Endothelial cell of umbilical vein (primary cell): Measurements from ENCODE around the gene TCIRG1.
"Not testable (repeated sequence)": the region's sequence is repeated elsewhere in the genome, so short reads cannot be mapped to it uniquely, and the experiment has no call there.

Experiments used
- GATA2 ChIP-seq: IDR thresholded peaks from 2 replicates; pipeline ENCODE4 v1.7.0; 2011; ENCODE audit warnings: low read depth, mild to moderate bottlenecking, moderate library complexity, mixed read lengths, low read length; ENCODE audit not compliant: insufficient read length, insufficient read depth
- POLR2A ChIP-seq: IDR thresholded peaks from 2 replicates; pipeline ENCODE4 v1.6.1; 2012; ENCODE audit warnings: low read depth, mild to moderate bottlenecking, control low read depth, low read length
- TF ChIP-seq, protein P1 (sequence below), 2 donors: IDR thresholded peaks; 1 replicate in 1 of 2; 2 replicates in 1 of 2; pipeline ENCODE4 v1.5.1; 2011; ENCODE audit warnings: low read length in 2 of 2, mild to moderate bottlenecking in 2 of 2, moderate library complexity in 2 of 2, control low read depth in 1 of 2, inconsistent platforms in 1 of 2, low read depth in 1 of 2; ENCODE audit not compliant: insufficient read depth in 1 of 2; ENCODE audit errors: extremely low read depth in 1 of 2

DNA sequence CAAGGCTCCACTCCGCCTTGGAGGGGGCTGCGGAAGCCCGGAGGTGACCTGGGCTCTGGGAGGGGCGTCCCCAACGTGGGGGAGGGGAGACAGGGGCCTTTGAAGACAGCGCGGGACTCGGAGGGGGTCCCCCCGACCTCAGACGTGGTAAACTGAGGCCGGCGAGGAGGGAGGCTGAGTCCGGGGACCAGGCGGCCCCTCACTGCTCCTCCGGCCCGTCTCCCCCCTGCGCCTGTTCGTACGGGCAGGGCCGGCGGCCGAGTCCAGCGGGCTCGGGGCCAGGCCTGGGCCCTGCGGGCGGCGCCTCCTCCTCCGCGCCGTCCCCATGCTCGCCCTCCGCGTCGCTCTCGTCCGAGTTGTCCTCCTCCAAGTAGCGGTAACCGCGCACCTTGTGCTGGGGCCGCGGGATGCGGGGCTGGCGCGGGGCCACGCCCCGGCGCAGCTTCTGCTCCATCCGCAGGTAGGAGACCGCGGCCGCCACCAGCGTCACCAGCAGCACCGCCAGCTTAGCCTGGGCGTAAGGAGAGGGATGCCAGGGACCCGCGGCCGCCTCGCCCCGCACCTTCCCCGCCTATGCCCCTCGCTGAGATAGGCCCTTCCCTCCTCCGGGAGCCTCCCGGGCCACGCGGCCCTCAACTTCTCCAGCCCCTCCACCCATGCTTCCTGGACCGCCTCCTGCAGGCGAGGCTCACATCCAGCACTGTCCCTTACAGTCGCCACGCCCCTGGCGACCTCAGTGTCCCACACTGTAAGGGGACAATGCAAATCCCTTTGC, 47.3 kb upstream of the TCIRG1 start:
- TF ChIP-seq, protein P1, sequence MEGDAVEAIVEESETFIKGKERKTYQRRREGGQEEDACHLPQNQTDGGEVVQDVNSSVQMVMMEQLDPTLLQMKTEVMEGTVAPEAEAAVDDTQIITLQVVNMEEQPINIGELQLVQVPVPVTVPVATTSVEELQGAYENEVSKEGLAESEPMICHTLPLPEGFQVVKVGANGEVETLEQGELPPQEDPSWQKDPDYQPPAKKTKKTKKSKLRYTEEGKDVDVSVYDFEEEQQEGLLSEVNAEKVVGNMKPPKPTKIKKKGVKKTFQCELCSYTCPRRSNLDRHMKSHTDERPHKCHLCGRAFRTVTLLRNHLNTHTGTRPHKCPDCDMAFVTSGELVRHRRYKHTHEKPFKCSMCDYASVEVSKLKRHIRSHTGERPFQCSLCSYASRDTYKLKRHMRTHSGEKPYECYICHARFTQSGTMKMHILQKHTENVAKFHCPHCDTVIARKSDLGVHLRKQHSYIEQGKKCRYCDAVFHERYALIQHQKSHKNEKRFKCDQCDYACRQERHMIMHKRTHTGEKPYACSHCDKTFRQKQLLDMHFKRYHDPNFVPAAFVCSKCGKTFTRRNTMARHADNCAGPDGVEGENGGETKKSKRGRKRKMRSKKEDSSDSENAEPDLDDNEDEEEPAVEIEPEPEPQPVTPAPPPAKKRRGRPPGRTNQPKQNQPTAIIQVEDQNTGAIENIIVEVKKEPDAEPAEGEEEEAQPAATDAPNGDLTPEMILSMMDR (IDR thresholded peaks at IDR 0.05; ENCODE audit: extremely low read depth in 1 of 2, insufficient read depth in 1 of 2, low read depth in 1 of 2, low read length in 2 of 2): not testable (repeated sequence)
- not testable (repeated sequence) for TF ChIP-seq GATA2, POLR2A
